GM18861 (cell line): Measurements from ENCODE around the gene GAK.

Experiments
- ATAC-seq: cut with Tn5 transposase; IDR thresholded peaks from one replicate; pipeline ENCODE4 v1.9.1; 2021; ENCODE audit not compliant: unreplicated experiment

Gene GAK

DNA sequence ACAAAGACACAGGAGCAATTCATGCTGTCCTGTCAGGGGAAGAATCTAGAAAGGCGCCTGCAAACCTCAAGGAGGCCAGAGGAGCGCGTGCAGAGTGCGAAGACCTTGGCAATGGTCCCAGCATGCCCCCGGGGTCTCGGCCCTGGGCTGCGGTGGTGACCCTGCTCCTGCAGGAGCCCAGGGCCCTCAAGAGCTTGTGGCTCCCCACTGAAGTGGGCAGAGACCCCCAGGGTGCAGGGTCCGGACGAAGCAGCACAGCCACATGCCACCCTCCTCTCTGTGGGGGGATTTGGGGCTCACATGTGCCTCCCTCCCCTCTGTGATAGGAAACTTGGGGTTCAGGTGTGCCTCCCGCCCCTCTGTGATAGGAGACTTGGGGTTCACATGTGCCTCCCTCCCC lies 39.3 kb downstream of the GAK start:
- ATAC-seq, result no peak

DNA sequence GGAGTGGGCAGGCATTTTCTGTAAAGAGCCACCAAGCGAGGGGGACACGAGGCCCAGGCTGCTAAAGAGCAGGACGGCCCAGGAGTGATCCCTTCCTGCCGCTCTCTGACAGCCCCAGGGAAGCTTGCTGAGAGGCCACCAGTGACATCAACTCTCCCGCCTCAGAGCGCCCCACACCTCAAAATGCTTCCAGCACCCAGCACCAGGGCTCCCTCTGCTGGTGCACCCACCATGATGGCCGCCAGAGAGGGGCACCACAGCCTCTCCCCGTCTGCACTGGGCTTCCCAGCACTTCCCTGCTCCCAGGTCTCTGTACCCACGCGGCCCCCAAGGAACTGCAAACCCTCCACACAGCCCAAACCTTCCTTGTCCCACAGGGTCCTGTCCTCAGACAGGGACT lies 40.4 kb downstream of the GAK start:
- no peak for ATAC-seq

DNA sequence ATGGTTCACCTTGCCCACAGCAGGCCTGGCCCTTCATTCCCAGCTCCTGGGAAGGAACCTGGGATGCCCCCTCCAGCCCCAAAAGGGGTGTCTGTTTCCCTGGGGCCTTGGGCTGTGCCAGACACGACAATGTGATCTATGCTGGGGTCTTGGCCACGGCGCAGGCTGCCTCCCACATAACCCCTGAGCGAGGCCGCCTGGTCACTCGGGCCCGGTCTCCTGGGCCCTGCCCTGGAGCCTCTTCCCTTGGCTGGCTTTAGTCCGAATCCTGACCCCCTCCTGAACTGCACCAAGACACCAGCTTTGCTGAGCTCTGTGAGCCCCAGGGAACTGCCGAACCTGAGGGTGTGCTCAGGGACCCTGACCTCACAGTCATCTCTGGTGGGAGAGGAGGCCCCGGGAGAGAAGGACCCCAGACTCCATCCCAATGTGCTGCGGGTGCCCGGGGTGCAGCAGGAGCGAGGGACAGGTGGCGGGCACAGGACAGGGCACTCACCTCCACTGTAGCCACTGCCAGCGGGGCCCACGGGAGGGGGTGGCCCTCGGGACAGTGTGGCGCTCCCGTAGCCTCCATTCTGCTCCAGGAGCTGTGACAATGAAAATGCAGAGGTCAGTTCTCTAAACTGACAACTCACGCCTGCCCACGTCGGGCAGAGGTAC lies 42.0 kb downstream of the GAK start:
- ATAC-seq, result no peak

DNA sequence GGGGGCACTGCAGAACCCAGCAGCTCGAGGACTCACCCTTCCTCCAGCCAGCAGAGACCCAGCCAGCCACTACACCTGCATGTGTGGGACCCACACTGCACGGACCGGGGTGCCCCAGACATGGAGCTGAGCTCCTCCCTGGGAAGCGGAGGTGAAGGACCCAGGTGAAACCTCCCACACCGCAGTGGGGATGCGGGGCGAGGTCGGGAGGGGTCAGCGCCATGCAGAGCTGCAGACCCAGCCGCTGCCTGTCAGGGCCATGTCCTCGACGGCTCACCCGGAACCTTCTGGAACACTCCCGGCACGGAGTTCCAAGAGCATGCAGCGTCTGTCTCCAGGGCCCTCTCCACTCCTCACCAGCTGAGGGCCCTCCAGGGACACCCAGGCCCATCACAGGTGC lies 42.6 kb downstream of the GAK start:
- ATAC-seq, result no peak

DNA sequence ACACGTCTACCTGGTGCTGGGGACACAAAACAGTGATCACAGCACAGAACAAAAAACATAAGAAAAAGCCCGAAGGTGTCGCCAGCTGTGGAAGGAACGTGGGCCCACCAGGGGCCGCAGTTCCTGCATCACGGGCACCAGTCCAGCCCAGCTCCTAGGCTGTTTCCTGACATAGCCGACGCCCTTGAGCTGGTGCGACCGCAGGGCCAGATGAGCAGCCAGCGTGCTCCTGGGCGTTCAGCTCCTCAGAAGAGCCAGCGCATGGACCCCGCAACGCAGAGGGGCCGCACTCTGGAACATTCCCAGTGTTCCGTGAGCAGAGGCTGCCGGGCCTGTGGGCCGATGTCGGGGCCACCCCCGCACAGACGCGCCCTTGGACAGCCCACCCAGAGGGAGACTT lies 44.1 kb downstream of the GAK start:
- no peak for ATAC-seq

DNA sequence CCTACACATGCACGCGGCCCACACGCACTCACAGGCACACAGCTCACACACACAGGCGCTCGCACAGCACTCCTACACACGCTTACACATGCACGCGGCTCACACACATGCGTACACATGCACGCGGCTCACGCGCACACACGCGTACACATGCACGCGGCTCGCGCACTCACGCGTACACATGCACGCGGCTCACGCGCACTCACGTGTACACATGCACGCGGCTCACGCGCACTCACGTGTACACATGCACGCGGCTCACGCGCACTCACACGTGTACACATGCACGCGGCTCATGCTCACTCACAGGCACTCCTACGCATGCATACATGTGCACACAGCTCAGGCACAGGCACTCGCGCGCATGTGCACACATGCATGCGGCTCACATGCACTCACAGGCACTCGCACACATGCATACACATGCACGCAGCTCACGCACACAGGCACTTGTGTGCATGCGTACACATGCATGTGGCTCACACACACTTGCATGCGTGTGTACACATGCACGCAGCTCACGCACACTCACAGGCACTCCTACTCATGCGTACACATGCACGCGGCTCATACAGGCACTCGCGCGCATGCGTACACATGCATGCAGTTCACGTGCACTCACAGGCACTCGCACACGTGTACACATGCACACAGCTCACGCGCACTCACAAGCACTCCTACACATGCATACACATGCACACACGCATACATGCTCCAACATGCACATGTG lies 44.9 kb downstream of the GAK start:
- ATAC-seq, result no peak

DNA sequence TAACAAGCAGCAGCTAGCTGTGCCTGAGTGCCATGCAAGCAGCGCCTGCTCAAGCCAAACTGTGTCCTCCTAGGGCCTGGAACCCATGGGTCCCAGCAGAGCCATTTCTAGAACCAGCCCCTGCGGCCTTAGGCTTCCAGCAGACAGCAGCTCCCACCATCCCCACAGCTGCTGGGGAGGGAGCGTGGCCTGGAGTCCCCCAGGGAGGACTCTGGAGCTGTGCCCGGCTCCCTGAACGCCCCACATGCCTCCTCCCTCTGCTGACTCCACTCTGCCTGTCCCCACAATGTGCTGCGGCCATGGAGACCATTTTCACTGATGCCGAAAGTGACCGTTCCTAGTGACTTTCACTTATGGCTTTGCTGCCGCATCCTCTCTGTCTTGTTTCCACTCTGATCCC lies 45.9 kb downstream of the GAK start:
- ATAC-seq, result no peak

DNA sequence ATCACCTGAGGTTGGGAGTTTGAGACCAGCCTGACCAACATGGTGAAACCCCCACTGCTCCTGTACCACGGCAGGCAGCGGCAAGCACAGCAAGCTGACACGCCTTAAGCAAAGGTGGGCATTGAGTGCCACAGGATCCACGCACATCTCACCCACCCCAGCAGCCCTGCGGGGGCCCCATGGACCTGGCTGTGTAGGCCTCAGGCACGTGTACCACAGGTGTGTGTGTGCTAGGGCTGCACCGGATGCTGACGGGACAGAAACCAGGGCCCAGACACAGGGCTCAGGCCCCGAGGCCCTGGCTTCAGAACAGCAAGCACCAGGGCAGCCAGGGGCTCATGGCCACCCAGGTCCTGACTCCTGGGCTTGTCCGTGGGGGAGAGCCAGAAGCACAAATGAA lies 46.8 kb downstream of the GAK start:
- no peak for ATAC-seq

DNA sequence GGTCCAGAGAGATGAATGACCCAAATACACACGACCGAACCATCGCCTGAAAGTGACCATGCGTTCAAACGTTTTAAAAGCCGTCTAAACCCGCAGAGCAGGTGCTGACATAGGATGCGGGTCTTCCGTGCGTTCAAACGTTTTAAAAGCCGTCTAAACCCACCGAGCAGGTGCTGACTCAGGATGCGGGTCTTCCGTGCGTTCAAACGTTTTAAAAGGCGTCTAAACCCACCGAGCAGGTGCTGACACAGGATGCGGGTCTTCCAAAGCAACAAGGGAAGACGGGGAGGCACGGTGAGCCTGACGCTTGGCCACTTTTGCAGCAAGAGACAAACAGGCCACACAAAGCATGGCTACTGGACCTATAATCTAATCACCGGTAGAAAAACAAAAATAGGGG lies 47.2 kb downstream of the GAK start:
- ATAC-seq, result no peak

DNA sequence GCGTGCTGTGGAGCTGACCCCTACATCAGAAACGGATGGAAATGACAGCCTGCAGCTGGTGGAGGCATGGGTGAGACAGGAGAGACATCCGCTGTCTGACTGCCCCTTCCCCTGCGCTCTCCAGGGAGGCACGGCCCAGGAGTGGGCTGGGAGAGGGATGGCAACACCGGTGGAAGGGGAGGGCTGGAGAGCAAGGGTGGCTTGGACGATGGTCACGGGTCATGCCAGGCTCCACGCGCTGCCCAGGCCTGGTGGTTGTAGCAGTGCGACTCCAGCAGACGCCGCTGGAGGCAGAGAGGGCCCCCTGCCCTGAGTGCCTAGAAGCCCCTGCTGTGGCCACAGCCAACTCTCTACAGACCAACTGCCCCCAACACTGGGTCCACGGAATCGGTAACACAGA lies 47.9 kb downstream of the GAK start:
- no peak for ATAC-seq

DNA sequence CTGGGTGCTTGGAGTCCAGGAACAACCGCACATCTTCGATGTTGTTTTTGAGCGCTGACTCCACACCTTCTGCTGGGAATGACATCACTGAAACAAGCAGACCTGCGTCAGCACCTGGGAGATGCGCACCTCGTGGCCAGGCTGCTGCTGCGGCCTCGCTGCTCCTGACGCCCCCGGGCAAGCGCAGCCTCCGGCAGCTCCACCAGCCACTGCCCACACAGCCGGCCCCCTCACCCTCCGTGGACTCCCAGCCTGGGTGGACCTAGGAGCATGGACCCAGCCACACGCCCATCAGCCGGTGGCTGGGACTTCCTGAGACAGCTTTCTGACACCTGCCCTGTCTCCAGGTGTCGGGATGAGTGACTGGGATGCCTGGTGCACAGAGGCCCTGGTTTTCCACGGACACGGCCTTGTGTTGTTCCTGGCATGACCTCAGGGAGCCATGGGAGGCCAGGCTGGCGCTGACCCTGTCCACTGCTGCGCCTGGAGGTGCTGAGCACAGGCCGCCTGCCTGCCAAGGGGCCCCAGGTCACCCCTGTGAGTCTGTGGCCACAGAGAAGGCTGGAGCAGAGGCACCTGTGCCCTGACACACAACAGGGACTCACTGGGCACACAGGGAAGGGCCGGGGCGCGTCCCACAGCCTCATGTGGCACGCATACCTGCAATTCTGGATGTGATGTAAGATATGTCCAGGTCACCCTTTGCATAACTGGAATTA lies 48.6 kb downstream of the GAK start:
- ATAC-seq, result no peak

DNA sequence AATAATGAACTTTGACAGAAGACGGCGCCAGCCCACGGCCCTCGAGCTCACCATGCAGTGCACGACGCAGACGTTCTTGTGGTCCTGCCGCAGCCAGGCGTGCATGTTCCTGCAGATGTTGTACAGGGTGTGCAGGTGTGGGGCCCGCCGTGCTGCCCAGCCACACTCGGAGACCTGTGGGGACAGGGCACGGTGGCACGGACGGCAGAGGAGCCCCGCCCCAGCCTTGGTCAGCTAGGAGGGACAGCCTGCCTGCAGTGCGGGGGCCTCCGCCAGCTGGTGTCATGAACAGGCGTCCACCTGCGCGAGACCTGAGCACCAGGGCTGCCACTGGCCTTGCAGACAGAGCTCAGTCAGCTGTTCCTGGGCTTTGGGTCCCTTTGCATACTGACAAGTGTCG lies 49.5 kb downstream of the GAK start:
- no peak for ATAC-seq

DNA sequence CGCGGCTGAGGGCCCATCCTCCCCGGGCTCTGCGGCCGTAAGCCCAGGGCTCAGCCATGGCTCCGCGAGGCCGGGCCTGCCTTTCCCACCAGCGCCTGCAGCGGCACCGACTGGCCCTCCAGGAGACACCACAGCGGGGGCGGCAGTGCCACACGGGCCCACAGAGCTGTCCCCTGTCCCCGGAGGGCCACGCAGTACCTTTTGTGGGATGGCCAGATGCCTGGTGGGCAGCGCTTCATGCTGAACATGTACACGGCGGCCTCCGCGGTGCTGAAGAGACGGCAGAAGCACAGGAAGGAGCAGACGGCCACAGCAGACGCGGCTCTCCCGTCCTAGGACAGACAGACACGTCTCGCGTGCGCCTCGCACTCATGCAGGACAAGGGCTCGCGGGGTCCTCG lies 50.4 kb downstream of the GAK start:
- ATAC-seq, result no peak

DNA sequence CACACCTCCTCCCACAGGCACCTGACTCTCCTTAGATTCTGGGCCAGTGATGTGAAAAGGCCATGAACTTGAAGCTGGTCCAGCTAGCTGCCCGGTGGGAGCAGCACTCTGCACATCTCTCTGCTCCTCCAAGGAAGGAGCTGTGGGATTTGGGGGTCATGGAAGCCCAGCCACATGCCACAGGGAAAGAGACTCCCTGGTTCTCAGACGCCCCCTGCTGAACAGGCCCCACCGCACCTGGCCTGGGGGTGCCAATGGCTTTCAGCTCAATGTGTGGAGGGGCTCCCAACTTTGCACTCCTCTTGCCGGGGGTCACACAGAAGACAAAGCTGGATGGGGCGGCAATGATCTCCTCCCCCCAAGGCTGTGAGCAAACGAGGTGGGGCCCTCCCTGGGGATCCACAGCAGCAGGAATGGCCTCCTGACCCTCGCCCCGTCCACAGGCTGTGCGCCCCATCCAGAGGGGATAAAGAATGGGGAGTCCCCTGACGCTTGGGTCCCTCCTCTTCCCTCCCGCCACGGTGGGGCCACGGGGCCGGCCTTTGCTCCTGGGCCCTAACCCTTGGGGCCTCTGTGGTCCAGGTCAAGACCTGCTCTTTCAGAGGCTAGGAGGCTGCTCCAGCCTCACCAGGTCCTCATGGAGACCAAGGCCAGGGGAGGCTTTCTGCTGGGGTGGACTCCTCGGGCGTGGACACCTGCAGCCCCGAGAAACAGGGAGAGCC lies 51.3 kb downstream of the GAK start:
- ATAC-seq, result no peak

DNA sequence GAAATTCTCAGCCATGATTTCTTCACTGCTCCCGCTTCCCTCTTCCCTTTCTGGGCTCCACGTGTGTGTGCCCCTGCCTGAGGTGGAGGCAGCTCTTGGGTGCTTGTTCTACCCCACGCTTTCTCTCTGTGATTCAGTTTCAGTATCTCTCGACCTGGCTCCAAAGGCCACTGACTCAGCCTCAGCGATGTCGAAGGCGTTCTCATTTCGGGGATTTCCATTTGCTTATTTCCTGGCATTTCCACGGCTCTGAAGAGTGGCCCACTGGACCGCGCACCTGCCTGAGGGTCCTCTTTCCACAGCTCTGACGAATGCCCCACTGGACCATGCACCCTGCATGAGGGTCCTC lies 52.4 kb downstream of the GAK start:
- ATAC-seq, result no peak

DNA sequence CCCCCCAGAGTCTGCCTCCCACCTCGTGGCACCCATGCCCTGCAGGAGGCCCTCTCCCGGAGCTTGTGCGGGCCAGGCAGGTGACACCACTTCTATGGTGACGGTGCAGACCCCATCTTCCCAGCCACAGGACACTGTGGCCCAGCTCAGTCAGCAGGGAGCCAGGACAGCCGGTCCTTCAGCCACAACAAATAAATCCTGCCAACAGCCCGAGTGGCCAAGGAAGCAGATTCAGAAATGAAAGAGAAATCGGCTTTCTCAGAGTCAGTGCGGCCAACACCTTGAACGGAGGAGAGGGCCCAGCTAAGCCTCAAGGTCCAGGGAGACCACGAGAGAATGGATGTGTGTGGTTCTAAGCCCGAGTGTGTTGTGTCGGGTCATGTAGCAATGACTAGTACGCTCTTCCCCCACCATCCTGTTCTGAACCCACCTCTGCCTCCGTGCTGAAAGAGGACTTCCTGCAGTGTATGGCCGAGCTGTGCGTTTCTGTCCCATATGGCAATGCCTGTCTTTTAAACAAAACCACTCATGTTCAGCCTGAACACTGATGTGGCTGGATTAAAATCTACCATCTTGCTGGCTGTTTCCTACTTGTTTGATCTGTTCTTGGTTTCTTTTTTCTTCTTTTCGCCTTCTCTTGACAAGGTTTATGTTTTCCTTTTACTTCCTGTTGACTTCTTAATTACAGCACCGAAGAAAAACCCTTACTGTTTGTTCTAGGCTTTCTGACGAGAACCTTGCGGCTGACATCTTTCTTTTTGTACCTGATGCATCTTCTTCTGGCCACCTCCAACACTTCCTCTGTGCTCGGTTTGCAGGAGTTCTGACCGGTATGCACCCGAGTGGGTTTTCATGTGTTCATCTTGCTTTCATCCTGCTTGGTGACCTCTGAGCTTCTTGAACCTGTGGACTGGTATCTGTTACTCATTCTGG lies 53.1 kb downstream of the GAK start:
- ATAC-seq, result no peak

DNA sequence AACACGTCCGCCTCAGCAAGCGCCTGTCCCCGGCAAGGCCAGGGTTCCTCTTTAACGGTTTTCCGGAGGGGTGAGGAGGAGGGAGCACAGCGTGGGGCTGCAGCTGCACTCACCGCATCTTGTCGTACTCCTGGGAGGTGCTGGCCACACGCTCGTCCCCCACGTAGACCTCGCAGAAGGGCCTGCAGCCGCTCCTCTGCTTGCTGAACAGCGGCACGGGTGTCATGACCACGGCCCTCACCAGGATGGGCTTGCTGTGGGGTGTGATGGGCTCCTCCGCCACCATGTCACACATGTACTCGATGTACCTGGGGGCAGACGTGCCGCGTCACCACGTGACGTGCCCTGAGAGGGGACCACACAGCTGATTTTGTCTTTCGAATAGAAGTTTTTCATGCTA lies 54.6 kb downstream of the GAK start:
- no peak for ATAC-seq

DNA sequence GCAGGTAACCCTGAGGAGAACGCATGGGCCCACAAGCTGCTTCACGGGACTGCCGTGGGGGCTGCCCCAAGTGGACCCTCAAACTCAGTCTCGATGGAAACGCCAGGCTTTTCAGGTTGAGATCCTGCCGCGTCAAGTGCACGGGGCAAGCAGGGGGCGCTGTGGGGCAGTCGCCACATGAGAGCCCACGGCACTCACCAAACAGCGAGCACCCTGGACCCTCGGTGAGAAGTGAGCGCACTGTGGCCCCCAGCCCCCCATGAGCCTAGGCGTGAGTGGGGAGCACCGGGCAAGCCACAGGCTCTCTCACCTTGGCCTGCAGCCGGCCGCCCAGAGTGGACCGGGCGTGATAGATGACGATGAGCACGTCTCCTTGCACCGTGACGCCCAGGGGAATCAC lies 55.3 kb downstream of the GAK start:
- ATAC-seq, result no peak

DNA sequence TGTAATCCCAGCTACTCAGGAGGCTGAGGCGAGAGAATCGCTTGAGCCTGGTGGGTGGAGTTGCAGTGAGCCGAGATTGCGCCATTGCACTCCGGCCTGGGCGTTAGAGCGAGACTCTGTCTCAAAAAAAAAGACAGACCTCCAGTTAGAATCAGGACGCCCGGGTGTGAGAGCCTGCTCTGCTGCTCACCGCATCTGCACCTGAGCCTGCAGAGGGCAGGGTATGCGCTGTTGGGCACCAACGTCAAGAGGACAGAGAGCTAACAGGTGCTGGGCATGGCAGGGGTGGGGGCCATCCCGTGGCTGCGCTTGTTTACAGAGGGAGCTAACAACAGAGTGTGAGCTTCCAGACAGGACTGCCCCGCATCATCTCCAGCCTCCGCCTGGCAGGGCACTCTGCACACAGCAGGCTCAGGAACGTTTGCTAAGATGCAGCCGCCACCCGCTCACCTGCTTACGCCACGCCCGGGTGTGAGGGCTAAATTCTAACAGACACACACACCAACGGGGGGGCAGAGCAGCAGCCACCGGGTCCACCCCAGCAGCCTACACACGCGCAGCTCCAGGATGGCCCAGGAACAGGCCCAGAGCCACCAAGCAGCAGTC lies 56.2 kb downstream of the GAK start:
- no peak for ATAC-seq
